GM23338 (cell line): ENCODE results near the gene CAMTA1. TPM values are rescaled to one million over a fixed set of nuclear protein-coding genes. Genes with fewer than 3 reads are reported as not detected.

Experiments used
- ATAC-seq: fragments of 200-7000 bp; cut with Tn5 transposase; 3 replicates; pipeline ENCODE4 v1.9.1; 2020
- DNase-seq: peaks from one replicate; pipeline ENCODE4 v3.0.0-alpha.2; 2015; ENCODE audit warnings: low spot score
- H2AFZ ChIP-seq: fragments of 200-600 bp; sonication (generic); 2 replicates; pipeline ENCODE4 v1.8.0; 2016; ENCODE audit warnings: antibody characterized with exemption, mild to moderate bottlenecking, moderate library complexity
- H3F3A ChIP-seq: fragments of 200-600 bp; sonication (generic); replicated peaks from 2 replicates; pipeline ENCODE4 v1.8.0; 2017; ENCODE audit warnings: antibody characterized with exemption, mixed run types, low read depth
- H3K27ac ChIP-seq: fragments of 200-600 bp; sonication (generic); 2 replicates; pipeline ENCODE4 v1.6.1; 2016; ENCODE audit warnings: low read depth
- H3K27me3 ChIP-seq: fragments of 200-600 bp; sonication (generic); 2 replicates; pipeline ENCODE4 v1.8.0; 2016; ENCODE audit warnings: mild to moderate bottlenecking, mixed run types, moderate library complexity; ENCODE audit not compliant: insufficient read depth
- H3K36me3 ChIP-seq: fragments of 200-600 bp; sonication (generic); 2 replicates; pipeline ENCODE4 v1.8.0; 2016; ENCODE audit warnings: mild to moderate bottlenecking; ENCODE audit not compliant: insufficient read depth
- H3K4me1 ChIP-seq: fragments of 200-600 bp; sonication (generic); 2 replicates; pipeline ENCODE4 v1.8.0; 2016; ENCODE audit warnings: mild to moderate bottlenecking, moderate library complexity; ENCODE audit not compliant: insufficient read depth
- H3K4me2 ChIP-seq: fragments of 200-600 bp; sonication (generic); 2 replicates; pipeline ENCODE4 v1.7.1; 2017; ENCODE audit warnings: mixed run types
- H3K4me3 ChIP-seq: fragments of 200-600 bp; sonication (generic); 2 replicates; pipeline ENCODE4 v1.6.1; 2016; ENCODE audit warnings: mixed run types
- H3K79me2 ChIP-seq: fragments of 200-600 bp; sonication (generic); replicated peaks from 2 replicates; pipeline ENCODE4 v1.8.0; 2017; ENCODE audit warnings: mild to moderate bottlenecking; ENCODE audit not compliant: insufficient read depth
- H3K9me2 ChIP-seq: fragments of 200-600 bp; sonication (generic); 2 replicates; pipeline ENCODE4 v1.8.0; 2017; ENCODE audit not compliant: insufficient read depth
- H4K20me1 ChIP-seq: fragments of 200-600 bp; sonication (generic); replicated peaks from 2 replicates; pipeline ENCODE4 v1.8.0; 2017; ENCODE audit warnings: mild to moderate bottlenecking; ENCODE audit not compliant: insufficient read depth
- H3K27ac Mint-ChIP-seq: 2 replicates; pipeline ENCODE4 v1.8.0; 2020; ENCODE audit warnings: inconsistent platforms, mild to moderate bottlenecking, moderate library complexity, mixed read lengths
- H3K27me3 Mint-ChIP-seq: 3 replicates; pipeline ENCODE4 v1.8.0; 2022; ENCODE audit warnings: low read depth, mild to moderate bottlenecking, moderate library complexity, mixed read lengths, inconsistent platforms; ENCODE audit not compliant: insufficient read depth, poor library complexity
- H3K36me3 Mint-ChIP-seq: 3 replicates; pipeline ENCODE4 v1.8.0; 2021; ENCODE audit warnings: low read depth, mild to moderate bottlenecking, inconsistent platforms, moderate library complexity, mixed read lengths
- H3K4me1 Mint-ChIP-seq: 3 replicates; pipeline ENCODE4 v1.8.0; 2020; ENCODE audit warnings: mild to moderate bottlenecking, inconsistent platforms, mixed read lengths
- H3K4me3 Mint-ChIP-seq: 3 replicates; pipeline ENCODE4 v1.8.0; 2021; ENCODE audit warnings: moderate library complexity, mild to moderate bottlenecking, inconsistent platforms, mixed read lengths
- H3K9me3 Mint-ChIP-seq: 3 replicates; pipeline ENCODE4 v1.8.0; 2020; ENCODE audit warnings: moderate library complexity, mild to moderate bottlenecking, inconsistent platforms, mixed read lengths
- CREB1 ChIP-seq: fragments of 250-450 bp; sonication (Bioruptor Pico); IDR thresholded peaks from 2 replicates; pipeline ENCODE4 v1.5.0; 2020; ENCODE audit warnings: low read depth, mild to moderate bottlenecking, moderate library complexity
- EZH2 ChIP-seq: fragments of 200-600 bp; sonication (generic); IDR thresholded peaks from one replicate; pipeline ENCODE4 v1.8.0; 2017; ENCODE audit warnings: antibody characterized with exemption, mild to moderate bottlenecking, low read depth; ENCODE audit not compliant: unreplicated experiment
- EZH2phosphoT487 ChIP-seq: fragments of 200-600 bp; sonication (generic); IDR thresholded peaks from one replicate; pipeline ENCODE4 v1.8.1; 2018; ENCODE audit warnings: antibody characterized with exemption; ENCODE audit not compliant: unreplicated experiment
- JUNB ChIP-seq: IDR thresholded peaks from one replicate; pipeline ENCODE4 v1.6.1; 2016; ENCODE audit warnings: antibody characterized with exemption; ENCODE audit not compliant: unreplicated experiment
- POLR2AphosphoS5 ChIP-seq: IDR thresholded peaks from 2 replicates; pipeline ENCODE4 v1.6.1; 2016; ENCODE audit warnings: antibody characterized with exemption, low read depth
- STAT1 ChIP-seq: IDR thresholded peaks from one replicate; pipeline ENCODE4 v1.6.1; 2016; ENCODE audit warnings: antibody characterized with exemption; ENCODE audit not compliant: unreplicated experiment
- polyA plus RNA-seq: library from polyadenylated mRNA; unstranded; fragments of >200 nt; fragmentation: Nextera tagmentation; extraction: Ambion mirVana; gene quantifications from 2 replicates; pipeline ENCODE4 v1.2.1, GENCODE V29; 2016
- total RNA-seq: library from RNA; depleted of rRNA; stranded (reverse); fragments of >200 nt; shearing (Covaris generic); gene quantifications from 2 replicates; pipeline ENCODE4 v1.2.3, GENCODE V29; 2014
- TF ChIP-seq, protein P1 (sequence below), 2 experiments: fragments of 200-600 bp in 1 of 2; sonication (generic) in 1 of 2; conservative IDR thresholded peaks; 2 replicates each; pipeline versions ENCODE4 v1.5.1 to v1.6.1; 2016 to 2017; ENCODE audit warnings: antibody characterized with exemption in 2 of 2, low read depth in 2 of 2, mild to moderate bottlenecking in 2 of 2, moderate library complexity in 1 of 2
- TF ChIP-seq, protein P2 (sequence below): IDR thresholded peaks from one replicate; pipeline ENCODE4 v1.6.1; 2018; ENCODE audit warnings: antibody characterized with exemption; ENCODE audit not compliant: unreplicated experiment

The CAMTA1 gene
- total and polyA plus RNA-seq, 2 experiments from 2014 or later, result 115 to 519 TPM

DNA sequence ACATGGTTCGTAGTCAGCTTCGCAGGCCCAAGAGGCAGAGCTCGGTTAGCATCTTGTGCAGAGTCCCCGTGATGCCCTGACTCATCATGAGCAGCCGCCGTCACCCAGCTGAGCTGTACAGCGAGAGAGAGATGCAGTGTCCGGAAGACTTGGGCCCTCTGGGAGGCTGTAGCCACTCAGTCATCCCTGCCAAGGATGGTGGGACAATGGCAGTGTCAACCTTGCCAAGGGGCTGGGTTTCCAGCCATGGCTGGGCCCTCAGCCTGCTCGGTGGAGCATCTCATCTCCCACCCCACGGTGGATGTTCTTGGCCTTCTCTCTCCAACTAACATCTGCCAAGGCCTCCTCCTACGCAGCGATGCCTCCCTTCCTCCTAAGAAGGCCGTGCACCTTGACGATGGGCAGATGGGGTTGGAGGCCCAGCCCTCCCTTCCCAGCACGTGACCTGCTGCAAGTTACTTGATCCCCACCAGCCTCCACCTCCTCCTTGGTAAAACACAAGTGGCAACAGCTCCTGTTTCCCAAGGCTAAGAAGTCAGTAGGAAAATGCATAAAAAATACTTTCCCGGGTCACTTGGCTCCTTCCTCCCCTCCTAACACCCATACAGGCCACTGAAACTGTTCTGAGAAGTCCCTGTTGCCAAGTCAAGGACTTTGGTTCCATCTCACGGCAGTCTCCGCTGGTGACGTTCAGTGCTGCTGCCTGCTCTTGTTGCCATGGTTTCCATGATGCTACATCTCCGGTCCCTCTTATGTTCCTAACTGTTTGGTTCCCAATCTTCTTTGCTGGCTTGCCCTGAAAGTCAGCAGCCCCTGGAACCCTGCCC is 601.2 kb downstream of the CAMTA1 start:
- H3K79me2 ChIP-seq, result no peaks in the 10 kb centered on the region
- no peak for DNase-seq
- no peak overlapping the region for H2AFZ ChIP-seq
- no peaks in the 10 kb centered on the region for H3K9me2 ChIP-seq
- H3K4me1 Mint-ChIP-seq, result peaks cover 16% of the 10 kb centered on the region
- no peaks in the 10 kb centered on the region for H3K36me3 ChIP-seq
- no peaks in the 10 kb centered on the region for H3F3A ChIP-seq
- no peaks in the 10 kb centered on the region for H3K27me3 ChIP-seq
- no peaks in the 10 kb centered on the region for H4K20me1 ChIP-seq
- no peak for ATAC-seq
- peaks cover 6% of the 10 kb centered on the region for H3K27me3 Mint-ChIP-seq
- H3K36me3 Mint-ChIP-seq, result no peaks in the 10 kb centered on the region
- no peak overlapping the region for H3K4me3 ChIP-seq
- H3K4me3 Mint-ChIP-seq, result no peak overlapping the region
- no peak overlapping the region for H3K4me2 ChIP-seq
- TF ChIP-seq POLR2AphosphoS5, result no peak
- TF ChIP-seq CREB1 (CRISPR knock-in tag), result no peak
- no peak for TF ChIP-seq EZH2phosphoT487
- TF ChIP-seq EZH2, result no peak
- TF ChIP-seq JUNB, result no peak
- TF ChIP-seq STAT1, result no peak
- TF ChIP-seq, protein P1, sequence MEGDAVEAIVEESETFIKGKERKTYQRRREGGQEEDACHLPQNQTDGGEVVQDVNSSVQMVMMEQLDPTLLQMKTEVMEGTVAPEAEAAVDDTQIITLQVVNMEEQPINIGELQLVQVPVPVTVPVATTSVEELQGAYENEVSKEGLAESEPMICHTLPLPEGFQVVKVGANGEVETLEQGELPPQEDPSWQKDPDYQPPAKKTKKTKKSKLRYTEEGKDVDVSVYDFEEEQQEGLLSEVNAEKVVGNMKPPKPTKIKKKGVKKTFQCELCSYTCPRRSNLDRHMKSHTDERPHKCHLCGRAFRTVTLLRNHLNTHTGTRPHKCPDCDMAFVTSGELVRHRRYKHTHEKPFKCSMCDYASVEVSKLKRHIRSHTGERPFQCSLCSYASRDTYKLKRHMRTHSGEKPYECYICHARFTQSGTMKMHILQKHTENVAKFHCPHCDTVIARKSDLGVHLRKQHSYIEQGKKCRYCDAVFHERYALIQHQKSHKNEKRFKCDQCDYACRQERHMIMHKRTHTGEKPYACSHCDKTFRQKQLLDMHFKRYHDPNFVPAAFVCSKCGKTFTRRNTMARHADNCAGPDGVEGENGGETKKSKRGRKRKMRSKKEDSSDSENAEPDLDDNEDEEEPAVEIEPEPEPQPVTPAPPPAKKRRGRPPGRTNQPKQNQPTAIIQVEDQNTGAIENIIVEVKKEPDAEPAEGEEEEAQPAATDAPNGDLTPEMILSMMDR (conservative IDR thresholded peaks at IDR 0.05; ENCODE audit: low read depth in 2 of 2), result no peak
- TF ChIP-seq, protein P2, sequence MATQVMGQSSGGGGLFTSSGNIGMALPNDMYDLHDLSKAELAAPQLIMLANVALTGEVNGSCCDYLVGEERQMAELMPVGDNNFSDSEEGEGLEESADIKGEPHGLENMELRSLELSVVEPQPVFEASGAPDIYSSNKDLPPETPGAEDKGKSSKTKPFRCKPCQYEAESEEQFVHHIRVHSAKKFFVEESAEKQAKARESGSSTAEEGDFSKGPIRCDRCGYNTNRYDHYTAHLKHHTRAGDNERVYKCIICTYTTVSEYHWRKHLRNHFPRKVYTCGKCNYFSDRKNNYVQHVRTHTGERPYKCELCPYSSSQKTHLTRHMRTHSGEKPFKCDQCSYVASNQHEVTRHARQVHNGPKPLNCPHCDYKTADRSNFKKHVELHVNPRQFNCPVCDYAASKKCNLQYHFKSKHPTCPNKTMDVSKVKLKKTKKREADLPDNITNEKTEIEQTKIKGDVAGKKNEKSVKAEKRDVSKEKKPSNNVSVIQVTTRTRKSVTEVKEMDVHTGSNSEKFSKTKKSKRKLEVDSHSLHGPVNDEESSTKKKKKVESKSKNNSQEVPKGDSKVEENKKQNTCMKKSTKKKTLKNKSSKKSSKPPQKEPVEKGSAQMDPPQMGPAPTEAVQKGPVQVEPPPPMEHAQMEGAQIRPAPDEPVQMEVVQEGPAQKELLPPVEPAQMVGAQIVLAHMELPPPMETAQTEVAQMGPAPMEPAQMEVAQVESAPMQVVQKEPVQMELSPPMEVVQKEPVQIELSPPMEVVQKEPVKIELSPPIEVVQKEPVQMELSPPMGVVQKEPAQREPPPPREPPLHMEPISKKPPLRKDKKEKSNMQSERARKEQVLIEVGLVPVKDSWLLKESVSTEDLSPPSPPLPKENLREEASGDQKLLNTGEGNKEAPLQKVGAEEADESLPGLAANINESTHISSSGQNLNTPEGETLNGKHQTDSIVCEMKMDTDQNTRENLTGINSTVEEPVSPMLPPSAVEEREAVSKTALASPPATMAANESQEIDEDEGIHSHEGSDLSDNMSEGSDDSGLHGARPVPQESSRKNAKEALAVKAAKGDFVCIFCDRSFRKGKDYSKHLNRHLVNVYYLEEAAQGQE, result no peak
- H3K9me3 Mint-ChIP-seq, result no peaks in the 10 kb centered on the region; the same call in 2 of the 3 replicates
- no peak overlapping the region for H3K27ac ChIP-seq
- H3K27ac Mint-ChIP-seq, result no peak overlapping the region; the same call in 1 of the 2 replicates
- H3K4me1 ChIP-seq, result no peaks in the 10 kb centered on the region
